Measurements from ENCODE around the gene JSRP1. TPM values are rescaled to one million over a fixed set of nuclear protein-coding genes. Genes with fewer than 3 reads are reported as not detected.
A peak's percentile ranks its signal among the peaks of the same experiment; 100 is the strongest.

Gene JSRP1
- total and polyA plus RNA-seq, 2 of the 8 experiments (the other 6 are each of a cell fraction or from before 2014, with no cell fraction given) = 0.24 to 0.56 TPM

GRCh38 chr19:2252797-2253105 is 3.5 kb downstream of the JSRP1 start:
- DNase-seq (ENCODE audit: low read depth in 1 of 2, low spot score in 2 of 2) (no peak), FAIRE-seq (no peak)
- TF ChIP-seq TAF7 (optimal IDR thresholded peaks at IDR 0.05; ENCODE audit: borderline replicate concordance, low read depth, low read length) = peak; percentile 20
- no peak for TF ChIP-seq FOSL1 (IDR thresholded peaks at IDR 0.05; ENCODE audit: insufficient read depth, low read depth, low read length)
- TF ChIP-seq E2F6 (IDR thresholded peaks at IDR 0.05) = peak; percentile 91
- peak; percentile 82 for TF ChIP-seq MAX (IDR thresholded peaks at IDR 0.05)
- no peak for TF ChIP-seq BACH1 (IDR thresholded peaks at IDR 0.05; ENCODE audit: low read length)
- TF ChIP-seq ASH2L (IDR thresholded peaks at IDR 0.05; ENCODE audit: low read length) = no peak
- no peak for TF ChIP-seq POU5F1 (IDR thresholded peaks at IDR 0.05; ENCODE audit: low read depth, low read length)
- TF ChIP-seq SIRT6 (IDR thresholded peaks at IDR 0.05; ENCODE audit: low read length) = no peak
- Histone ChIP-seq H3K27ac (ENCODE audit: low read depth, low read length) (no peak overlapping the region), H4K8ac (ENCODE audit: extremely low read depth, insufficient read depth, low read length) (no peak overlapping the region; the same call in 1 of the 2 replicates), H2BK15ac (ENCODE audit: low read length) (no peak overlapping the region), H3K56ac (replicated peaks; ENCODE audit: insufficient read length, low read depth, low read length) (no peak overlapping the region), H3K9ac (replicated peaks in 1 of 4; ENCODE audit: extremely low read depth in 1 of 4, low read depth in 3 of 4, low read length in 3 of 4) (no peak overlapping the region; a peak in 1 of 7 replicates), H3K4me1 (replicated peaks in 1 of 4; ENCODE audit: control insufficient read depth in 3 of 4, insufficient read depth in 4 of 4, low read length in 3 of 4) (peaks cover 0 to 4% (median 2%) of the 10 kb centered on the region in 4 experiments; a peak in 5 of 7 replicates), H3K23ac (ENCODE audit: insufficient read length) (no peak overlapping the region), H3K79me2 (ENCODE audit: control insufficient read depth in 1 of 2, insufficient read depth in 2 of 2, low read length in 2 of 2) (no peaks in the 10 kb centered on the region), H3K18ac (ENCODE audit: extremely low read depth, low read length) (0 out of 2 replicates have a peak overlapping the region, but pooled peaks have one; percentile 60), H3K9me3 (ENCODE audit: insufficient read depth in 2 of 2, low read depth in 1 of 2, low read length in 1 of 2) (no peaks in the 10 kb centered on the region; a peak in 1 of 4 replicates), H3K36me3 (ENCODE audit: control insufficient read depth in 2 of 4, insufficient read depth in 4 of 4, low read length in 3 of 4) (peaks cover 0 to 1% (median under 1%) of the 10 kb centered on the region in 4 experiments; a peak in 2 of 8 replicates), H2BK20ac (ENCODE audit: low read length) (no peak overlapping the region), H2AK5ac (ENCODE audit: low read depth, low read length) (no peak overlapping the region), H3K23me2 (ENCODE audit: low read depth, low read length) (peaks cover 12% of the 10 kb centered on the region; the same call in 1 of the 2 replicates), H3K4me2 (ENCODE audit: insufficient read depth in 1 of 2, low read depth in 2 of 2, low read length in 2 of 2) (peak overlapping the region; percentile 74 to 96), H2BK12ac (ENCODE audit: low read depth, low read length) (no peak overlapping the region), H3K79me1 (ENCODE audit: low read depth, low read length) (no peaks in the 10 kb centered on the region), H3K4ac (replicated peaks; ENCODE audit: insufficient read length, low read depth, low read length) (no peak overlapping the region), H3K14ac (ENCODE audit: insufficient read length) (no peak overlapping the region), H3K4me3 (ENCODE audit: extremely low read depth in 1 of 4, insufficient read depth in 2 of 4, low read depth in 3 of 4, low read length in 4 of 4) (peak overlapping the region; percentile 35 to 65 (median 47); a peak in 6 of 8 replicates), H2BK5ac (ENCODE audit: low read depth, low read length) (no peak overlapping the region), H2BK120ac (replicated peaks; ENCODE audit: low read depth, low read length) (no peak overlapping the region), H4K91ac (replicated peaks; ENCODE audit: insufficient read length, low read length) (peak overlapping the region; percentile 74), H3K27me3 (replicated peaks in 1 of 4; ENCODE audit: control insufficient read depth in 3 of 4, extremely low read depth in 1 of 4, insufficient read depth in 3 of 4, low read length in 3 of 4) (peaks cover 0 to 23% (median 12%) of the 10 kb centered on the region in 4 experiments; a peak in 6 of 7 replicates), H4K20me1 (replicated peaks in 1 of 2; ENCODE audit: control insufficient read depth in 1 of 2, insufficient read depth in 2 of 2, low read length in 2 of 2) (peaks cover 2 to 6% of the 10 kb centered on the region in 2 experiments), H2AFZ (ENCODE audit: low read length) (no peak overlapping the region), H4K5ac (ENCODE audit: insufficient read length, low read depth, low read length) (no peak overlapping the region)
- ChIA-PET CTCF (ENCODE audit: partially characterized antibody) (interaction anchor here (0.6 to 5.9 kb wide), 16 partner anchors 8 to 278 kb away, joined by 3 to 42 read pairs (median 7); partner anchors contain the start of gene PLEKHJ1), POLR2A (ENCODE audit: partially characterized antibody) (interaction anchor here (0.9 to 18.7 kb wide), 12 partner anchors 11 to 155 kb away, joined by 3 to 330 read pairs (median 4); partner anchors contain the start of genes LSM7, PLEKHJ1, SF3A2 and SPPL2B)
- WGBS, 2 experiments (ENCODE audit: extremely low coverage in 1 of 2, insufficient coverage in 1 of 2, insufficient read length in 1 of 2, insufficient replicate concordance in 2 of 2, low coverage in 1 of 2, low lambda C conversion rate in 2 of 2, missing lambda C conversion rate in 1 of 2) = 42% methylated on average over 14 of the region's 18 CpGs; no CpG with 5 or more reads in 1 of the 2 experiments
